Measurements from ENCODE around the gene SPRR5. TPM values are rescaled to one million over a fixed set of nuclear protein-coding genes. Genes with fewer than 3 reads are reported as not detected.

The SPRR5 gene
- total RNA-seq (not detected), total RNA-seq (0 reads per million in 2 donors)

GRCh38 chr1:152946651-152947256 is at the start of gene SPRR5:
Gene SPRR5 (plus strand): TSS chr1:152947206. CDS start chr1:152948555, 1,349 bp downstream.
- H3K4me1 Mint-ChIP-seq: no peaks in the 10 kb centered on the region

GRCh38 chr1:152899027-152899426 is 48.0 kb upstream of the SPRR5 start:
- Mint-ChIP-seq H3K4me1 (no peaks in the 10 kb centered on the region), H3K4me3 (no peak overlapping the region), H3K27me3 (peaks cover 64% of the 10 kb centered on the region), H3K36me3 (ENCODE audit: low read depth) (peaks cover 4% of the 10 kb centered on the region), H3K27ac (no peak overlapping the region)
- ATAC-seq (no peak), DNase-seq (no peak)
- no peaks in the 10 kb centered on the region for H3K9me3 ChIP-seq (ENCODE audit: control insufficient read depth, low read length, poor library complexity, severe bottlenecking)

More at GRCh38 chr1:152946651-152947256, at the start of gene SPRR5:
- H3K9me3 ChIP-seq (ENCODE audit: control insufficient read depth, low read length, poor library complexity, severe bottlenecking): no peaks in the 10 kb centered on the region
- Mint-ChIP-seq H3K27me3 (peaks cover 53% of the 10 kb centered on the region), H3K27ac (no peak within 1 kb of the TSS), H3K36me3 (ENCODE audit: low read depth) (no peaks in the 10 kb centered on the region), H3K4me3 (no peak within 1 kb of the TSS)
- no peak for ATAC-seq
- DNase-seq: no peak

GRCh38 chr1:152899883-152900282 is 47.1 kb upstream of the SPRR5 start:
- no peak for DNase-seq
- H3K9me3 ChIP-seq (ENCODE audit: control insufficient read depth, low read length, poor library complexity, severe bottlenecking): no peaks in the 10 kb centered on the region
- Mint-ChIP-seq H3K4me1 (no peaks in the 10 kb centered on the region), H3K4me3 (no peak overlapping the region), H3K27me3 (peaks cover 70% of the 10 kb centered on the region), H3K27ac (no peak overlapping the region), H3K36me3 (ENCODE audit: low read depth) (peaks cover 3% of the 10 kb centered on the region)
- ATAC-seq: no peak

- ATAC-seq: no peak
- Mint-ChIP-seq H3K27ac (no peak overlapping the region), H3K4me1 (peaks cover 2% of the 10 kb centered on the region), H3K36me3 (ENCODE audit: low read depth) (peaks cover 5% of the 10 kb centered on the region), H3K4me3 (no peak overlapping the region), H3K27me3 (peaks cover 72% of the 10 kb centered on the region)
- H3K9me3 ChIP-seq (ENCODE audit: control insufficient read depth, low read length, poor library complexity, severe bottlenecking): no peaks in the 10 kb centered on the region
- DNase-seq: no peak
Observed at GRCh38 chr1:152901631-152902030, 45.4 kb upstream of the SPRR5 start.

- DNase-seq (no peak), ATAC-seq (no peak)
- H3K36me3 Mint-ChIP-seq (ENCODE audit: low read depth): peaks cover 5% of the 10 kb centered on the region
- H3K4me1 Mint-ChIP-seq: peaks cover 2% of the 10 kb centered on the region
- H3K27me3 Mint-ChIP-seq: peaks cover 69% of the 10 kb centered on the region
- no peak overlapping the region for H3K4me3 Mint-ChIP-seq
- no peaks in the 10 kb centered on the region for H3K9me3 ChIP-seq (ENCODE audit: control insufficient read depth, low read length, poor library complexity, severe bottlenecking)
- no peak overlapping the region for H3K27ac Mint-ChIP-seq
Observed at GRCh38 chr1:152902636-152903035, 44.4 kb upstream of the SPRR5 start.

GRCh38 chr1:152904688-152905440 is 42.1 kb upstream of the SPRR5 start:
- Mint-ChIP-seq H3K27me3 (peaks cover 65% of the 10 kb centered on the region), H3K4me1 (peaks cover 2% of the 10 kb centered on the region), H3K27ac (no peak overlapping the region), H3K36me3 (ENCODE audit: low read depth) (peaks cover 5% of the 10 kb centered on the region), H3K4me3 (no peak overlapping the region)
- DNase-seq (no peak), ATAC-seq (no peak)
- H3K9me3 ChIP-seq (ENCODE audit: control insufficient read depth, low read length, poor library complexity, severe bottlenecking): no peaks in the 10 kb centered on the region

GRCh38 chr1:152906023-152906565 is 40.9 kb upstream of the SPRR5 start:
- Mint-ChIP-seq H3K27ac (no peak overlapping the region), H3K4me1 (peaks cover 2% of the 10 kb centered on the region), H3K27me3 (peaks cover 58% of the 10 kb centered on the region), H3K36me3 (ENCODE audit: low read depth) (peaks cover 3% of the 10 kb centered on the region), H3K4me3 (no peak overlapping the region)
- H3K9me3 ChIP-seq (ENCODE audit: control insufficient read depth, low read length, poor library complexity, severe bottlenecking): no peaks in the 10 kb centered on the region
- DNase-seq (no peak), ATAC-seq (no peak)

GRCh38 chr1:152907686-152908601 is 39.1 kb upstream of the SPRR5 start, which contains the start of gene IVL:
Gene IVL (plus strand): TSS chr1:152908546. CDS start chr1:152909798, 1,252 bp downstream.
- ATAC-seq: no peak
- peaks cover 4% of the 10 kb centered on the region for H3K4me1 Mint-ChIP-seq

GRCh38 chr1:152909206-152909605 is 37.8 kb upstream of the SPRR5 start:
- no peak overlapping the region for H3K27ac Mint-ChIP-seq
- peaks cover 57% of the 10 kb centered on the region for H3K27me3 Mint-ChIP-seq
- H3K4me1 Mint-ChIP-seq: peaks cover 5% of the 10 kb centered on the region
- no peak for ATAC-seq
- H3K4me3 Mint-ChIP-seq: no peak overlapping the region
- no peak for DNase-seq
- peaks cover 3% of the 10 kb centered on the region for H3K36me3 Mint-ChIP-seq (ENCODE audit: low read depth)
- H3K9me3 ChIP-seq (ENCODE audit: control insufficient read depth, low read length, poor library complexity, severe bottlenecking): no peaks in the 10 kb centered on the region

More at GRCh38 chr1:152907686-152908601, 39.1 kb upstream of the SPRR5 start, which contains the start of gene IVL:
- no peaks in the 10 kb centered on the region for H3K9me3 ChIP-seq (ENCODE audit: control insufficient read depth, low read length, poor library complexity, severe bottlenecking)
- Mint-ChIP-seq H3K4me3 (no peak within 1 kb of the TSS), H3K36me3 (ENCODE audit: low read depth) (peaks cover 3% of the 10 kb centered on the region), H3K27ac (no peak within 1 kb of the TSS), H3K27me3 (peaks cover 59% of the 10 kb centered on the region)
- no peak for DNase-seq

- peaks cover 2% of the 10 kb centered on the region for H3K4me1 Mint-ChIP-seq
- DNase-seq: no peak
- no peak overlapping the region for H3K4me3 Mint-ChIP-seq
- peaks cover 54% of the 10 kb centered on the region for H3K27me3 Mint-ChIP-seq
- H3K36me3 Mint-ChIP-seq (ENCODE audit: low read depth): peaks cover 2% of the 10 kb centered on the region
- H3K9me3 ChIP-seq (ENCODE audit: control insufficient read depth, low read length, poor library complexity, severe bottlenecking): no peaks in the 10 kb centered on the region
- H3K27ac Mint-ChIP-seq: no peak overlapping the region
- no peak for ATAC-seq
Observed at GRCh38 chr1:152912471-152912870, 34.5 kb upstream of the SPRR5 start.

- DNase-seq: no peak
Observed at GRCh38 chr1:152912900-152913299, 34.1 kb upstream of the SPRR5 start.

GRCh38 chr1:152917794-152918193 is 29.2 kb upstream of the SPRR5 start:
- H3K27ac Mint-ChIP-seq: no peak overlapping the region

More at GRCh38 chr1:152912900-152913299, 34.1 kb upstream of the SPRR5 start:
- Mint-ChIP-seq H3K27me3 (peaks cover 52% of the 10 kb centered on the region), H3K36me3 (ENCODE audit: low read depth) (peaks cover 2% of the 10 kb centered on the region), H3K4me3 (peak overlapping the region; percentile 22), H3K27ac (no peak overlapping the region), H3K4me1 (peaks cover 2% of the 10 kb centered on the region)
- H3K9me3 ChIP-seq (ENCODE audit: control insufficient read depth, low read length, poor library complexity, severe bottlenecking): no peaks in the 10 kb centered on the region
- ATAC-seq: no peak

More at GRCh38 chr1:152917794-152918193, 29.2 kb upstream of the SPRR5 start:
- Mint-ChIP-seq H3K4me3 (no peak overlapping the region), H3K36me3 (ENCODE audit: low read depth) (peaks cover 2% of the 10 kb centered on the region), H3K27me3 (peaks cover 61% of the 10 kb centered on the region), H3K4me1 (peaks cover 2% of the 10 kb centered on the region)
- no peak for ATAC-seq
- DNase-seq: no peak
- no peaks in the 10 kb centered on the region for H3K9me3 ChIP-seq (ENCODE audit: control insufficient read depth, low read length, poor library complexity, severe bottlenecking)

Measured in T-helper 17 cell (primary cell).